BLaER1 treated with 17β-estradiol and CSF1 and Interleukin-3, amounts not matched to agents 10 nM and 100 nM (cell line): ENCODE measurements around the gene TBX2.
"Not testable (repeated sequence)": the region's sequence is repeated elsewhere in the genome, so short reads cannot be mapped to it uniquely, and the experiment has no call there.

Experiments used
- H3K27ac ChIP-seq, 11 experiments: shearing (Covaris generic); formaldehyde crosslinking; 2 replicates each; pipeline ENCODE4 v1.8.1; 2022
- H3K27me3 ChIP-seq, 11 experiments: shearing (Covaris generic); formaldehyde crosslinking; 2 replicates each; pipeline ENCODE4 v1.8.1; 2022
- H3K36me3 ChIP-seq, 11 experiments: shearing (Covaris generic); formaldehyde crosslinking; 2 replicates each; pipeline ENCODE4 v1.8.1; 2022
- H3K4me1 ChIP-seq, 10 experiments: shearing (Covaris generic); formaldehyde crosslinking; 2 replicates each; pipeline ENCODE4 v1.8.1; 2022
- H3K4me2 ChIP-seq, 11 experiments: shearing (Covaris generic); formaldehyde crosslinking; 2 replicates each; pipeline ENCODE4 v1.8.1; 2022
- H3K4me3 ChIP-seq, 10 experiments: shearing (Covaris generic); formaldehyde crosslinking; 2 replicates each; pipeline ENCODE4 v1.8.1; 2022
- H3K9ac ChIP-seq, 11 experiments: shearing (Covaris generic); formaldehyde crosslinking; 2 replicates each; pipeline ENCODE4 v1.8.1; 2022
- H3K9me3 ChIP-seq, 11 experiments: shearing (Covaris generic); formaldehyde crosslinking; replicated peaks in 1 of 11; 2 replicates each; pipeline ENCODE4 v1.8.1; 2022
- H4K20me1 ChIP-seq, 11 experiments: shearing (Covaris generic); formaldehyde crosslinking; 2 replicates each; pipeline ENCODE4 v1.8.1; 2022
- Cebpa-rat ChIP-seq, 11 experiments: shearing (Covaris generic); IDR thresholded peaks; 2 replicates each; pipeline ENCODE4 v1.8.1; 2022

The TBX2 gene

DNA sequence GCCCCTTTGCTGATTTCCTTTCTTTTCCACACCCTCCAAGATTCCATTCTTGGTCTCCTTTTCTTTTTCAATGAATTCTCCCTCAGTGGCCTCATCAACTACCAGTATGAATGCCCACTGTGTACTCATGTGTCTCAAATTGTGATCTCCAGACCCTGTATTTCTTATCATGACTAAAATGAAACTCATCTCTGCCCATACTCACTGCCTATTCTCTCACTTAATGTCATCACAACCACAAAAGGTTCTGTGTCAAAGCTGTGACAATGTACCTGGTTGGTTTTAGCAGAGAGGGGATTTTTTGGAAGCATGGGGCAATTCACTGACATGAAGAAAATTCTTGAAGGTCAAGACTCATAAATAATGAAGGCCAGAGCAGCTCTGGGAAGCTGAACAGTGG, 41.1 kb downstream of the TBX2 start:
- Histone ChIP-seq H3K9me3 (peaks cover 21 to 35% (median 30%) of the 10 kb centered on the region in 11 experiments), H3K36me3 (no peaks in the 10 kb centered on the region), H3K27ac (no peak overlapping the region), H3K27me3 (no peaks in the 10 kb centered on the region), H4K20me1 (no peaks in the 10 kb centered on the region), H3K4me3 (no peak overlapping the region), H3K9ac (no peak overlapping the region), H3K4me1 (no peaks in the 10 kb centered on the region), H3K4me2 (no peak overlapping the region)
- no peak for TF ChIP-seq Cebpa-rat (IDR thresholded peaks at IDR 0.05)

GRCh38 chr17:61441507-61441906, 41.9 kb downstream of the TBX2 start:
- H3K4me1 ChIP-seq, H4K20me1 ChIP-seq, H3K4me2 ChIP-seq: not testable (repeated sequence)

GRCh38 chr17:61442136-61442775, 42.6 kb downstream of the TBX2 start:
- Histone ChIP-seq H3K27me3 (no peaks in the 10 kb centered on the region), H3K4me2 (no peak overlapping the region), H4K20me1 (no peaks in the 10 kb centered on the region), H3K4me1 (no peaks in the 10 kb centered on the region), H3K36me3 (no peaks in the 10 kb centered on the region), H3K9ac (no peak overlapping the region), H3K4me3 (no peak overlapping the region), H3K27ac (no peak overlapping the region), H3K9me3 (peaks cover 8 to 26% (median 16%) of the 10 kb centered on the region in 11 experiments)
- no peak for TF ChIP-seq Cebpa-rat (IDR thresholded peaks at IDR 0.05)

More at GRCh38 chr17:61441507-61441906, 41.9 kb downstream of the TBX2 start:
- H3K9me3 ChIP-seq = peaks cover 13 to 30% (median 23%) of the 10 kb centered on the region in 11 experiments
- H3K27me3 ChIP-seq, H3K9ac ChIP-seq, H3K27ac ChIP-seq, H3K4me3 ChIP-seq, H3K36me3 ChIP-seq: not testable (repeated sequence)

DNA sequence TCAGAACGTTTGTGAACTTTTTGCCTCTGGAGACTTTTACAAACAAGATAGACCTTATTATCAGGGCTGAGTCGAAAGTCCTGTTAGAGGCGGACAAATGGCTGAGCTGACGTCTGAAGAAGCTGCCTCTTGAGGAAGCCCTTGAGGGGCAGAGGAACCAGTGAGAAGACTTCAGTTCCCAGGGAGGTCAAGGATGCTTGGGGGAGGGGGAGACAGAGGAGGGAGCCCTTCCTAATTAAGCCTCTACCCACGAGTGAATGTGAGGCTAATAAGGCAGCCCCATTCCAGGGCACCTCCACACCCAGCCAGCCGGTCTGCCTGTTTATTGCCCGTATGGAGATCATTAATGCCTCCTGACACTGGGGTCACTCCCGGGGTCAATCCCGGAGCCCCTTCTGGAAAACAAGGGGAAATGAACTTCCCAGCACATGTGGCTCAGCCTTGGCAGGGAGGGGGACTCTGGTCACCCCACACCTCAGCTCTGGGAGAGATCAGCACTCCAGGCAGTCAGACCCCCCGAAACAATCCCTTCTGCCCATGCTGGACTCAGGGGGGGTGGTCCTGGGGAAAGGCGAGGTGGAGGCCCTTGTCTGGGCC, 43.3 kb downstream of the TBX2 start:
- no peaks in the 10 kb centered on the region for H4K20me1 ChIP-seq
- H3K4me3 ChIP-seq = no peak overlapping the region
- no peak overlapping the region for H3K27ac ChIP-seq
- TF ChIP-seq Cebpa-rat (IDR thresholded peaks at IDR 0.05) = no peak
- H3K4me2 ChIP-seq = no peak overlapping the region
- H3K9me3 ChIP-seq = peaks cover under 1 to 18% (median 9%) of the 10 kb centered on the region in 11 experiments; a peak in 21 of 22 replicates
- no peaks in the 10 kb centered on the region for H3K27me3 ChIP-seq
- H3K36me3 ChIP-seq = no peaks in the 10 kb centered on the region
- no peaks in the 10 kb centered on the region for H3K4me1 ChIP-seq
- H3K9ac ChIP-seq = no peak overlapping the region

- no peak overlapping the region for H3K27ac ChIP-seq
- H3K27me3 ChIP-seq = no peaks in the 10 kb centered on the region
- H3K9ac ChIP-seq = no peak overlapping the region
- peaks cover 0 to 13% (median 6%) of the 10 kb centered on the region in 11 experiments; a peak in 8 of 22 replicates for H3K9me3 ChIP-seq
- no peak overlapping the region for H3K4me2 ChIP-seq
- no peak for TF ChIP-seq Cebpa-rat (IDR thresholded peaks at IDR 0.05)
- no peaks in the 10 kb centered on the region for H3K36me3 ChIP-seq
- no peak overlapping the region for H3K4me3 ChIP-seq
- H3K4me1 ChIP-seq = no peaks in the 10 kb centered on the region
- no peaks in the 10 kb centered on the region for H4K20me1 ChIP-seq
Measured at GRCh38 chr17:61443475-61443882, 43.8 kb downstream of the TBX2 start.

DNA sequence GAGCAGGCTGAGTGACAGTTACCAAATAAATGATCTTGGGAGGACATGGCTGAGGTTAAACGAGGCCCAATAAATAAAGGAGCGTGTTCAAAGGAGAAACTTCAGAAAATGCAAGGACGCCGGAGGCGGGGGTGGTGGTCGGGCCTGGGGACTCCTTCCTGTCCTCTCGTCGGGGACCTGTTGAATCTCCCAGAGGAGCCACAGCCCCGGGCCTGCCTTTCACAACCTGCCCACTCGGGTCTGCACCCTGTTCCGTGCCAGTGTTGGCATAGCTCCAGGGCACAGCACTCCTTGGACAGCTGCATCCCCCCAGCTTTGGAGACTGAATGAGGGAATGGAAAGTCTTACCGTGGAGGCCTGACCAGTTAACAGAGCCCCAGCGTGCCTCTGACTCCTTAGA, 44.4 kb downstream of the TBX2 start:
- Histone ChIP-seq H3K36me3 (no peaks in the 10 kb centered on the region), H3K9me3 (peaks cover 0 to 12% (median 6%) of the 10 kb centered on the region in 11 experiments; a peak in 7 of 22 replicates), H3K4me3 (no peak overlapping the region), H3K9ac (no peak overlapping the region), H4K20me1 (no peaks in the 10 kb centered on the region), H3K4me2 (no peak overlapping the region), H3K27ac (no peak overlapping the region), H3K4me1 (no peaks in the 10 kb centered on the region), H3K27me3 (no peaks in the 10 kb centered on the region)
- no peak for TF ChIP-seq Cebpa-rat (IDR thresholded peaks at IDR 0.05)

- H3K4me2 ChIP-seq = no peak overlapping the region
- no peaks in the 10 kb centered on the region for H3K4me1 ChIP-seq
- H4K20me1 ChIP-seq = no peaks in the 10 kb centered on the region
- no peak overlapping the region for H3K27ac ChIP-seq
- TF ChIP-seq Cebpa-rat (IDR thresholded peaks at IDR 0.05) = no peak
- no peaks in the 10 kb centered on the region for H3K27me3 ChIP-seq
- H3K9ac ChIP-seq = no peak overlapping the region
- H3K4me3 ChIP-seq = no peak overlapping the region
- peaks cover 0 to 8% (median 5%) of the 10 kb centered on the region in 11 experiments; a peak in 7 of 22 replicates for H3K9me3 ChIP-seq
- H3K36me3 ChIP-seq = no peaks in the 10 kb centered on the region
Measured at GRCh38 chr17:61444831-61445230, 45.2 kb downstream of the TBX2 start.

DNA sequence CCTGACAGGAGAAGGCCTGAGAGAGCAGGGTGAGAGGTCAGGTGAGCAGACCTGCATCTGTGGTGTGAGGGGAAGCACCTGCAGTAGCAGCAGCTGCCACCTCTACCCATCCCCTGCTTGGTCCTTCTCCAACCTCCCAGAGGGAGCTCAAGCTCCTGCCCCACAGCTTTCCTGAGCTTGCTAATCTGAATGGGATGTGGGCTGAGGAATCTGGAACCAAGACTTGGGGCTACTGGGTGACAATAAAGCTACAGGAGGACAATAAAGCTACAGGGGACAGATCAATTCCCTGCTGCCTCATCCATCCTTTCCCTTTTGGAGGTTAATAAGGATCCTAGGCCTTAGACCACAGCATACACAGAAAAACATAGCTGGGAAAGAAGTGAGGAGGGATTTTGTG, 47.7 kb downstream of the TBX2 start:
- H3K4me3 ChIP-seq = no peak overlapping the region
- peaks cover 13 to 20% (median 15%) of the 10 kb centered on the region in 11 experiments for H3K9me3 ChIP-seq
- no peak overlapping the region for H3K9ac ChIP-seq
- no peak overlapping the region for H3K4me2 ChIP-seq
- TF ChIP-seq Cebpa-rat (IDR thresholded peaks at IDR 0.05) = no peak
- H3K27me3 ChIP-seq = peaks cover 10 to 16% (median 15%) of the 10 kb centered on the region in 11 experiments
- H3K27ac ChIP-seq = no peak overlapping the region
- no peaks in the 10 kb centered on the region for H4K20me1 ChIP-seq
- no peaks in the 10 kb centered on the region for H3K4me1 ChIP-seq
- no peaks in the 10 kb centered on the region for H3K36me3 ChIP-seq

- H3K4me3 ChIP-seq = no peak overlapping the region
- no peak overlapping the region for H3K4me2 ChIP-seq
- H3K4me1 ChIP-seq = no peaks in the 10 kb centered on the region
- H3K36me3 ChIP-seq = no peaks in the 10 kb centered on the region
- no peak for TF ChIP-seq Cebpa-rat (IDR thresholded peaks at IDR 0.05)
- peaks cover 19 to 25% (median 20%) of the 10 kb centered on the region in 11 experiments for H3K9me3 ChIP-seq
- H3K27ac ChIP-seq = no peak overlapping the region
- H3K9ac ChIP-seq = no peak overlapping the region
- H4K20me1 ChIP-seq = no peaks in the 10 kb centered on the region
- peaks cover 12 to 23% (median 19%) of the 10 kb centered on the region in 11 experiments for H3K27me3 ChIP-seq
Measured at GRCh38 chr17:61448042-61448441, 48.4 kb downstream of the TBX2 start.

DNA sequence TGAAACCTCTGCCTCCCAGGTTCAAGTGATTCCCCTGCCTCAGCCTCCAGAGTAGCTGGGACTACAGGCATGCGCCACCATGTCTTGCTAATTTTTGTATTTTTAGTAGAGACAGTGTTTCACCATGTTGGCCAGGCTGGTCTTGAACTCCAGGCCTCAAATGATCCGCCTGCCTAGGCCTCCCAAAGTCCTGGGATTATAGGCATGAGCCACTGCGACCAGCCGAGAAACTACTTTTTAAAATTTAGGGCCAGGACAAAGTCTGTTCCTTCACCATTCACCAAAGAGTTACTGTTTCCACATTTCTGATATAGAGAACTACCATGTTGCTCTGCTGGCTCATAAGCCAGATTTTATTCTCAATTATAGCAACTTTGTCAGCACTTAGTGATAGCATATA, 49.5 kb downstream of the TBX2 start:
- not testable (repeated sequence) for H3K4me2 ChIP-seq, H3K9ac ChIP-seq, H4K20me1 ChIP-seq, H3K36me3 ChIP-seq, H3K4me1 ChIP-seq, H3K27ac ChIP-seq, H3K4me3 ChIP-seq
- Histone ChIP-seq H3K27me3 (peaks cover 12 to 23% (median 20%) of the 10 kb centered on the region in 11 experiments), H3K9me3 (peaks cover 23 to 30% (median 25%) of the 10 kb centered on the region in 11 experiments)
